CD4-positive, alpha-beta T cell treated with Interleukin-10 for 1 hour (primary cell): ENCODE data around the gene PCAT7.
A peak's percentile ranks its signal among the peaks of the same experiment; 100 is the strongest.
"Not testable (repeated sequence)": the region's sequence is repeated elsewhere in the genome, so short reads cannot be mapped to it uniquely, and the experiment has no call there.

ENCODE experiments used
- DNase-seq: peaks from one replicate; pipeline ENCODE4 v3.0.0-alpha.2; 2020

PCAT7 gene

GRCh38 chr9:94554439-94555331 lies at the start of gene PCAT7:
Gene PCAT7 (plus strand): TSS chr9:94555083.
- peak; percentile 23 for DNase-seq

GRCh38 chr9:94506370-94506769 lies 48.5 kb upstream of the PCAT7 start:
- not testable (repeated sequence) for DNase-seq

GRCh38 chr9:94507531-94508258 lies 47.2 kb upstream of the PCAT7 start:
- no peak for DNase-seq

GRCh38 chr9:94511134-94511954 lies 43.5 kb upstream of the PCAT7 start:
- DNase-seq: no peak

GRCh38 chr9:94511955-94512265 lies 43.0 kb upstream of the PCAT7 start:
- no peak for DNase-seq

- DNase-seq: no peak
Measured at GRCh38 chr9:94514722-94515121, 40.2 kb upstream of the PCAT7 start.

- no peak for DNase-seq
Measured at GRCh38 chr9:94517254-94517653, 37.6 kb upstream of the PCAT7 start.

- no peak for DNase-seq
Measured at GRCh38 chr9:94525396-94526035, 29.4 kb upstream of the PCAT7 start.

- DNase-seq: no peak
Measured at GRCh38 chr9:94526271-94526670, 28.6 kb upstream of the PCAT7 start.

- DNase-seq: no peak
Measured at GRCh38 chr9:94526951-94527350, 27.9 kb upstream of the PCAT7 start.

- DNase-seq: no peak
Measured at GRCh38 chr9:94528886-94529285, 26.0 kb upstream of the PCAT7 start.

GRCh38 chr9:94533155-94533554 lies 21.7 kb upstream of the PCAT7 start:
- DNase-seq: no peak

- no peak for DNase-seq
Measured at GRCh38 chr9:94533601-94534000, 21.3 kb upstream of the PCAT7 start.

GRCh38 chr9:94534901-94535300 lies 20.0 kb upstream of the PCAT7 start:
- DNase-seq: no peak

- no peak for DNase-seq
Measured at GRCh38 chr9:94538908-94539307, 16.0 kb upstream of the PCAT7 start.

- not testable (repeated sequence) for DNase-seq
Measured at GRCh38 chr9:94544335-94544734, 10.5 kb upstream of the PCAT7 start.

- DNase-seq: no peak
Measured at GRCh38 chr9:94545940-94546339, 8.9 kb upstream of the PCAT7 start.

- DNase-seq: no peak
Measured at GRCh38 chr9:94553029-94553938, 1.6 kb upstream of the PCAT7 start.

GRCh38 chr9:94554078-94554438 lies 825 bp upstream of the PCAT7 start:
- DNase-seq: no peak

- no peak for DNase-seq
Measured at GRCh38 chr9:94557376-94557775, 2.5 kb downstream of the PCAT7 start.

GRCh38 chr9:94560237-94560636 lies 5.4 kb downstream of the PCAT7 start:
- no peak for DNase-seq

- no peak for DNase-seq
Measured at GRCh38 chr9:94563548-94563947, 8.7 kb downstream of the PCAT7 start.
